Lung (tissue), 12 donors: ENCODE measurements around the gene TFAP2A. TPM values are rescaled to one million over a fixed set of nuclear protein-coding genes. Genes with fewer than 3 reads are reported as not detected.

Experiments used
- ATAC-seq: fragments of 200-7000 bp; cut with Tn5 transposase; one replicate; pipeline ENCODE4 v1.9.1; 2020; ENCODE audit warnings: moderate number of reproducible peaks; ENCODE audit not compliant: insufficient read depth, low FRiP score
- DNase-seq, 3 donors: peaks; one replicate each; pipeline ENCODE4 v3.0.0-alpha.2; 2013 to 2017
- H3K27ac ChIP-seq, 2 donors: one replicate each; pipeline ENCODE4 v1.5.1; 2013; ENCODE audit warnings: mild to moderate bottlenecking in 2 of 2, moderate library complexity in 2 of 2, control low read depth in 1 of 2, inconsistent platforms in 1 of 2, low read depth in 1 of 2, low read length in 1 of 2
- H3K27me3 ChIP-seq, 3 donors: one replicate each; pipeline ENCODE4 v1.5.1; 2013; ENCODE audit warnings: low read length in 2 of 3; ENCODE audit not compliant: control insufficient read depth in 3 of 3, insufficient read depth in 3 of 3
- H3K36me3 ChIP-seq, 4 donors: one replicate each; pipeline ENCODE4 v1.5.1; 2013; ENCODE audit warnings: low read length in 4 of 4, mild to moderate bottlenecking in 1 of 4, moderate library complexity in 1 of 4; ENCODE audit not compliant: control insufficient read depth in 4 of 4, insufficient read depth in 4 of 4
- H3K4me1 ChIP-seq, 5 donors: one replicate each; pipeline ENCODE4 v1.5.1; 2013; ENCODE audit warnings: low read length in 5 of 5, mild to moderate bottlenecking in 2 of 5, moderate library complexity in 1 of 5; ENCODE audit not compliant: control insufficient read depth in 5 of 5, insufficient read depth in 5 of 5
- H3K4me3 ChIP-seq: one replicate; pipeline ENCODE4 v1.5.1; 2013; ENCODE audit warnings: mild to moderate bottlenecking, control low read depth, moderate library complexity
- H3K9ac ChIP-seq, 2 donors: one replicate each; pipeline ENCODE4 v1.5.1; 2013; ENCODE audit warnings: low read length in 2 of 2, control low read depth in 1 of 2; ENCODE audit not compliant: insufficient read depth in 1 of 2
- H3K9me3 ChIP-seq, 4 donors: one replicate each; pipeline ENCODE4 v1.5.1; 2013; ENCODE audit warnings: low read length in 3 of 4, mild to moderate bottlenecking in 1 of 4, moderate library complexity in 1 of 4; ENCODE audit not compliant: control insufficient read depth in 4 of 4, insufficient read depth in 3 of 4
- WGBS, 2 donors: extraction: QIAGEN DNeasy Blood & Tissue Kit; methylation state at CpG; one replicate each; pipeline ENCODE4 v1.1.7; 2013; 5-methylcytosine and 5-hydroxymethylcytosine counted together
- polyA plus RNA-seq, 2 donors: library from polyadenylated mRNA; stranded (reverse); fragments of 200-250 nt; gene quantifications; one replicate each; pipeline ENCODE4 v1.2.1, GENCODE V29; 2013
- total RNA-seq, 2 donors: library from RNA; depleted of rRNA in 1 of 2; stranded (reverse); fragments of >200 nt in 1 of 2; gene quantifications; one replicate each; pipeline ENCODE4 v1.2.1, GENCODE V29; 2014 to 2021
- TF ChIP-seq, protein P1 (sequence below): IDR thresholded peaks from 2 replicates; pipeline ENCODE4 v1.5.1; 2012; ENCODE audit warnings: mild to moderate bottlenecking; ENCODE audit errors: control extremely low read depth, extremely low read depth
- donor health status: control.
- donor health status: control.
- donor health status: Bipolar disorder and iron deficiency.
- donor health status: healthy.
- donor health status: DM: yes; HTN: yes; CAD: no.

The TFAP2A gene
- total and polyA plus RNA-seq, 4 donors: 0.14 to 2.7 (median 0.64) TPM

DNA sequence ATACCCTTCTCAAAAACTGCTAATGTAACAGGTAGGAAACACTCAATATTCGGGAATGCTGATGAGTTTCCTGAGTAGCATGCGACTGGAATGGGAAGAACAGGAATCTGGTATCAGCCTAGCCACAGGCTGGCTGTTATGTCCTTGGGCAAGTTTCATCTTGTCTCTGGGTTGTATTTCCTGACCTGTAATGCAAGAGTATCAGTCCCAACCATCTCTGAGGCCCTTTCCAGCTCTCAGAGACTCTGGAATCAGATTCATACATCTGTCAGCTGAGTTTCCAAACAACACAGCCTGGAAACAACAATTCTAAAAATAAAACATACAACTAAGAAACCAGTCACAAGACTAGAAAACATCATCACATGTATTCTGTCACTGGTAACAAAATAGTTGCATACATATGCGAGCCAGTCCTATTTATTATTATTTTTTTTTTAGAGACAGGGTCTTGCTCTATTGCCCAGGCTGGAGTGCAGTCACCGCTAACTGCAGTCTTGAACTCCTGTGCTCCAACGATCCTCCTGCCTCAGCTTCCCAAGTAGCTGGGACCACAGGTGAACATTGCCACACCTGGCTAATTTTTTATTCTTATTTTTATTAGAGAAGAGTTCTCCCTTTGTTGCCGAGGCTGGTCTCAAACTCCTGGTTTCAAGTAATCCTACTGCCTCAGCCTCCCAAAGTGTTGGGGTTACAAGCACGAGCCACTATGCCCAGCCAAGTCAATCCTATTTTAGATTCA, 16.7 kb upstream of the TFAP2A start:
- TF ChIP-seq, protein P1, sequence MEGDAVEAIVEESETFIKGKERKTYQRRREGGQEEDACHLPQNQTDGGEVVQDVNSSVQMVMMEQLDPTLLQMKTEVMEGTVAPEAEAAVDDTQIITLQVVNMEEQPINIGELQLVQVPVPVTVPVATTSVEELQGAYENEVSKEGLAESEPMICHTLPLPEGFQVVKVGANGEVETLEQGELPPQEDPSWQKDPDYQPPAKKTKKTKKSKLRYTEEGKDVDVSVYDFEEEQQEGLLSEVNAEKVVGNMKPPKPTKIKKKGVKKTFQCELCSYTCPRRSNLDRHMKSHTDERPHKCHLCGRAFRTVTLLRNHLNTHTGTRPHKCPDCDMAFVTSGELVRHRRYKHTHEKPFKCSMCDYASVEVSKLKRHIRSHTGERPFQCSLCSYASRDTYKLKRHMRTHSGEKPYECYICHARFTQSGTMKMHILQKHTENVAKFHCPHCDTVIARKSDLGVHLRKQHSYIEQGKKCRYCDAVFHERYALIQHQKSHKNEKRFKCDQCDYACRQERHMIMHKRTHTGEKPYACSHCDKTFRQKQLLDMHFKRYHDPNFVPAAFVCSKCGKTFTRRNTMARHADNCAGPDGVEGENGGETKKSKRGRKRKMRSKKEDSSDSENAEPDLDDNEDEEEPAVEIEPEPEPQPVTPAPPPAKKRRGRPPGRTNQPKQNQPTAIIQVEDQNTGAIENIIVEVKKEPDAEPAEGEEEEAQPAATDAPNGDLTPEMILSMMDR: no peak
- H3K27me3 ChIP-seq: peaks cover 0 to 8% (median 7%) of the 10 kb centered on the region in 3 donors
- no peak overlapping the region for H3K9ac ChIP-seq
- no peak for ATAC-seq
- no peak overlapping the region for H3K27ac ChIP-seq
- H3K4me1 ChIP-seq: peaks cover 0 to 5% (median 0%) of the 10 kb centered on the region in 5 donors
- H3K9me3 ChIP-seq: no peaks in the 10 kb centered on the region
- 81 to 85% methylated on average over 7 of the region's 7 CpGs for WGBS, 2 donors
- H3K36me3 ChIP-seq: no peaks in the 10 kb centered on the region
- no peak overlapping the region for H3K4me3 ChIP-seq
- DNase-seq: no peak

DNA sequence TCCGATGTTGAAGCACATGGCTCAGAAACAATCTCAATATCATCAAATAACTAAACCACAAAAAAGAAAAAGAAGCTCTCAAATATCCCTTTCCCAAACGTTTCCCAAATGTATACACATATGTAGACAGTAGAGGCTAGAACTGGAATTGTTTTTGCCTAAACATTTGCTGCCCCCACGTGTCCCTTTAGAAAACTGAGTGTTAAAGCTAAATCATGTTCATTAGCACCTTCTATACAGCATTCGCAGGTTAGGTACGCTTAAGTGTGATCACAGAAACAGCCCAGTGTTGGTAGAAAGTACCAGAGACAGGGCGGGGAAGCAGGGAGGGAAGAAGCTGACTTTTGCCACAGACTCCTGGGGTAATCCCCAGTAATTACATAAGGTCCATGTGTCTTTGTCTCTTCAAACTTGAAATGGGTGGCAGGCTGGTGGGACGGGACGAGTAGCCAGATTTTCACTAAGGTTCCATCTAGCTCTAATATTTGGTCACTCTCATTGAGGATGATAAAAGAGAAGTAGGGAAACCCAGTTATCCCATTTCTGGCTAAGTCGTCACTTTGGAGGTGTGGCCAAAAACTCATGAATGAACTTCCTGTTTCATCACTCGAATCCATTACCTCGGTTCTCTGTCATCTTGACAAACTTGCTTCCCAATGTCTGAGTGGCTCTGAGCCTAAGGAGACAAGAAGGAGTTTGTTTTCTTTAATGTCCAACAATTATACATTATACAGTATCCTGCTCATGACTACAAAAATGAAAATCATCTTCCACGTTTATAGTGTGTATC, 15.0 kb upstream of the TFAP2A start:
- H3K27ac ChIP-seq: no peak overlapping the region
- no peak for ATAC-seq
- peaks cover 0 to 17% (median 15%) of the 10 kb centered on the region in 3 donors for H3K27me3 ChIP-seq
- H3K9me3 ChIP-seq: no peaks in the 10 kb centered on the region
- peaks cover 0 to 17% (median 0%) of the 10 kb centered on the region in 5 donors for H3K4me1 ChIP-seq
- no peak overlapping the region for H3K4me3 ChIP-seq
- 20 to 21% methylated on average over 12 of the region's 12 CpGs for WGBS, 2 donors
- H3K36me3 ChIP-seq: no peaks in the 10 kb centered on the region
- DNase-seq: peak in 2 of 3 donors; percentile 68 to 76
- TF ChIP-seq, protein P1: peak; percentile 38
- no peak overlapping the region for H3K9ac ChIP-seq

DNA sequence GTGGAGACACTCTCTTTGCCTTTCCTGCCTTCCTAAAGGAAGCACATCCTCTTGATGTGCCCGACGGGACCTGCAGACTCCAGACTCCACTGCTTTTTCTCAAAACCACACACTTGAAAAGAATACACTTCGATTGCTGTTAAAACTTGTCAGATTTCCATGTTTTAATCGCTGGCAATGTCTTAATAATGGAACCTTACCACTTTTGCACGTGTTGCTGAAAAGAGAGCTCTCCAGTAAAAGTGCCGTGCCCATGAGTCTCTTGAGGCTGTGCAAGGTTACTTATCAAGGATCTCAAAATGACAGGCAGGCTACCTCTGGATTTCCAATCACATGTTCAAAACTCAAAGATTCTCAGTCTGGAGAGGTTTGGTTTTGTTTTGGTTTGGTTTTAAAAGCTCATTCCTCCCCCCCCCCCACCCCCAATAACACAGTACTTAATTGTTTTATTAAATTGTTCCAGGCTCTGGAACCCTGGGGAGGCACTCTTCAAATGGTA, 12.0 kb upstream of the TFAP2A start:
- no peaks in the 10 kb centered on the region for H3K36me3 ChIP-seq
- H3K9ac ChIP-seq: peak overlapping the region; percentile 44 to 68
- H3K4me3 ChIP-seq: no peak overlapping the region
- H3K4me1 ChIP-seq: peaks cover 0 to 17% (median 0%) of the 10 kb centered on the region in 5 donors
- ATAC-seq (peak; percentile 16), DNase-seq (no peak)
- H3K27ac ChIP-seq: no peak overlapping the region
- peaks cover 7 to 47% (median 44%) of the 10 kb centered on the region in 3 donors for H3K27me3 ChIP-seq
- TF ChIP-seq, protein P1: no peak
- peaks cover 0 to under 1% (median 0%) of the 10 kb centered on the region in 4 donors for H3K9me3 ChIP-seq
- 5 to 11% methylated on average over 6 of the region's 6 CpGs for WGBS, 2 donors
